HG03139 (cell line): ENCODE measurements around the gene STPG3.

Experiments used
- ATAC-seq: cut with Tn5 transposase; IDR thresholded peaks from one replicate; pipeline ENCODE4 v1.9.1; 2021; ENCODE audit not compliant: unreplicated experiment

The STPG3 gene

GRCh38 chr9:137221506-137222111 is 29.5 kb upstream of the STPG3 start:
- no peak for ATAC-seq

GRCh38 chr9:137222190-137223077 is 28.7 kb upstream of the STPG3 start, which contains the start of gene RNF208:
Gene RNF208, minus strand, starts transcription at chr9:137222240. Its CDS starts 1,028 bp downstream, at chr9:137221212.
- no peak for ATAC-seq

GRCh38 chr9:137223078-137223970 is 27.8 kb upstream of the STPG3 start:
- ATAC-seq = peak; percentile 69

GRCh38 chr9:137224830-137225694 is 26.0 kb upstream of the STPG3 start, which contains the start of gene CYSRT1:
Gene CYSRT1, plus strand, starts transcription at chr9:137225174. Its CDS starts 448 bp downstream, at chr9:137225622.
- no peak for ATAC-seq

GRCh38 chr9:137225699-137226331 is 25.3 kb upstream of the STPG3 start:
- no peak for ATAC-seq

GRCh38 chr9:137226338-137227053 is 24.6 kb upstream of the STPG3 start:
- no peak for ATAC-seq

- ATAC-seq = no peak
Observed at GRCh38 chr9:137227054-137227852, 23.8 kb upstream of the STPG3 start, which contains the start of gene RNF224. Gene RNF224, plus strand, starts transcription at chr9:137227502. Its CDS starts 834 bp downstream, at chr9:137228336.

- no peak for ATAC-seq
Observed at GRCh38 chr9:137227853-137228505, 23.1 kb upstream of the STPG3 start.

- no peak for ATAC-seq
Observed at GRCh38 chr9:137228506-137228967, 22.5 kb upstream of the STPG3 start.

GRCh38 chr9:137228968-137229896 is 21.9 kb upstream of the STPG3 start:
- no peak for ATAC-seq

- ATAC-seq = no peak
Observed at GRCh38 chr9:137229903-137230704, 21.0 kb upstream of the STPG3 start.

- ATAC-seq = no peak
Observed at GRCh38 chr9:137230705-137231371, 20.2 kb upstream of the STPG3 start, which contains the start of gene SLC34A3. Gene SLC34A3, plus strand, starts transcription at chr9:137230901. Its CDS starts 802 bp downstream, at chr9:137231703.

- no peak for ATAC-seq
Observed at GRCh38 chr9:137231372-137232039, 19.6 kb upstream of the STPG3 start.

GRCh38 chr9:137232101-137232500 is 19.0 kb upstream of the STPG3 start:
- ATAC-seq = no peak
